ENCODE data around the gene FBXO5.

FBXO5 gene

DNA sequence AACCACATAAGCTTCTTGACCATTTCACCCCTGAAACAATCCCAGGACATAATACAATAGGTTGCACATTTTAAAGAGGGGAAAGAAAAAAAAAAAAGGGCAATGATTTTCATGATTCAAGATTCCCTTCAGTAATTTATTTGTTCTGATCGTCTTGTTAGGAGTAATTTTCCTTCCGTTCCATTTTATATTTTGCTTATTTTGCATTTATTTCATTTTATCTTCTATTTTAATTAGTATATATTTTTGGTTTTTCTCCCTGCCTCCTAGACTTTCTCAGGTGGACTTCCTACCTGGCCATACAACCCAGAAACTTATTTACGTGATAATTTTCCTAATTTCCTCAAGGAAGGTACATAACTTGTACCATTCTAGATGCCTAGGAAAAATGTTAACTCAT lies 32.6 kb downstream of the FBXO5 start:
- DNase-seq (ENCODE audit: low spot score): no peak

DNA sequence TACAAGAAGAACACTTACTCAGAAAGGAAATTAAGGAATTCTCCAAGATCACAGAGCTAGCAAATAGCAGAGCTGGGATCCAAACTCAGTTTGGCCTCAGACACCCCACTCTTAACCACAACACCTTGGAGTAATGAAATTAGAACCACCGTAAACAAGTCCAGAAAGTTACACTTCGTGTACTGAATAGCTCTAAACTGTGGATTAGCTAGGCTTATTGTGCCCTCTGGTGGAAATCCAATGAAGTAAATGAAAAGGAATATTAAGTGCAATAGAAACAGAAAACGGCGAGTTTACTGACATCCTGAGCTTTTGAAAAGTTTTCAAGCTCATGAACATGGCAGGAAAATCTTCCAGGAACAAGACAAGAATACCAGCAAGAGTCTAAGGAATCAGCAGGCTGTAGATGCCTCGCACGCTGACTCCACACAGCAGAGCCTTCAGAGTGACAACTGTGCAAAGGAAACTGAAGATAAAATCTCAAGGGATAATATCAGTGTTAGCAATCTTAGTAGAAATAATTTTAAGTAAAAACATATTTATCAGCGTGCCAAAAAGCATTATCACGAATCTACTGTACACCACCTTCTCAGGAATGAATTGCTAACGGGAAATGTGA lies 34.6 kb downstream of the FBXO5 start:
- DNase-seq (ENCODE audit: low spot score): peak; percentile 29

DNA sequence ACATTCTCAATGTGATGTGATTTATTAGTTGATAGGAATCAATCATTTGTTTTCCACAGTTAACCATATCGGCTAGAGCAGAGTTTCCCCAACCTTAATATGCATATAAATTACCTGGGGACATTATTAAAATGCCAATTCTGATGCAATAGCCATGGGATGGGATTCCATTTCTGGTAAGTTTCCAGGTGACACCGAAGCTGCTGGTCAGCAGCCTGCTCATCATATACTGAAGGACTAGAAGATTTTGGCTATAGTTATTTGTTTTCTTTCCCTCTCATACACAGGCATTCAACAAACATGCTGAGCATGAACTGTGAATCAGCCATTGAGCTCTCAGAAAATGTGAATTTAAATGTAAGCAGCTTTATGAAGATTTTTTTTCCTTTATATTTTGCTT lies 35.8 kb downstream of the FBXO5 start:
- no peak for DNase-seq (ENCODE audit: low spot score)

DNA sequence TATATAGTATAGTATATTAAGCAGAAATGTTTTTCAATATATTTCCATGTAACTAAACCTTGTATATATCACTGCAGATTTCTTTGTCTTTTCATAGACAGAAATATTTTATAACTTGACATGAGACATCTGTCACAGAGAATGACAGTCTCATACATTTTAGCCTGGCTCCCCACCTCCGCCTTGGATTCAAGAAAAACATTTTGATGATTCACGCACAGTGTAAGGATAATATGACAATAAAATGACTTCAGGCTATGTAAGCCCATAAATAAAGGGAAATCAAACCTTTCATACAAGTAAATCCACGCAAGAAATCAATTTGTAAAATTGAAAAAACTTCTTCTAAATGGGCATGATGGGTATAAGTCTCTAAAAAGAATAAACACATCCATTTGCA lies 36.4 kb downstream of the FBXO5 start:
- no peak for DNase-seq (ENCODE audit: low spot score)

DNA sequence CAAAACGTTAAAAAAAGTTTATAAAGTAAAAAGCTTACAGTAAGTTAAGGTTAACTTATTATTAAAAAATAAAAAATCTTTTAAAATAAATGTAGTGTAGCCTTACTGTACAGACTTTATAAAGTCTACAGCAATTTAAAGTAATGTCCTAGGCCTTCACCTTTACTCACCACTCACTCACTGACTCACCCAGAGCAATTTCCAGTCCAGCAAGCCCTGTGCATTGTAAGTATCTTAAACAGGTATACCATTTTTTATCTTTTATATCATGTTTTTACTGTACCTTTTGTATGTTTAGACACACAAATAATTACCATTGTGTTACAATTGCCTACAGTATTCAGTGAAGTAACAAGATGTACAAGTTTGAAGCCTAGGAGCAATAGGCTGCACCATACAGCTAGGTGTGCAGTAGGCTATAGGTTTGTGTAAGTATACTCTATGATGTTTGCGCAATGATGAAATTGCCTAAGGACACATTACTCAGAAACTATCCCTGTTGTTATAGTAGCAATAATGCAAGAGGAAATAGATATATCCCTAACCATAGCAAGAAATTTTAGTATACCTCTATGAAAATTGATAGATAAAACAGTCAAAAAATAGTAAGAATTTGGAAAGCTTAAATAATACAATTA lies 39.5 kb downstream of the FBXO5 start:
- DNase-seq (ENCODE audit: low spot score): no peak

DNA sequence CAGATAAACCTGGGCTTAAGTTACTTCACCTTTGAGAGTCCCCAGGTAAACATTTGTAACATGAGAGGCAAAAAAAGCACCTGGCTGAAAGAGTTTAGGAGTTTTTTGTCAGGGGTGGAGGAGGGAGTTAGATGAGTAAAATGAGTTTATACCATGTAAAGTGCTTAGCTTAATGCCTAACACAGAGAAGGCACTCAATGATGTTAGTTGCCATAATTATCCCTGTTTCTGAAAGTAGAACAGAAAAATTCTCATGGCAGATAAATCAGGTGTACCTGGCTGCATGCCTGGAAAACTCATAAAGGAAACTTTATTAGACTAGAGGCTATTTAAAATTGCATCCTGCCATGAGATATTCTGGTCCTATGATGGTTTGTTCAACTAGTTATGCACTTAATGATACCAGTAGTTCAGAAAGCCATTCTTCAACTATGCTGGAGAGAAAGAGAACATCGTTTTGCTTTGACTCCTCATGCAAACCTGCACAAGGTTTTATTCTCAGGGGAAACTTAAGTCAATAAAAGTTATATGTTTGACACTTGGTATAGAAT lies 40.4 kb downstream of the FBXO5 start:
- DNase-seq (ENCODE audit: low spot score): no peak

DNA sequence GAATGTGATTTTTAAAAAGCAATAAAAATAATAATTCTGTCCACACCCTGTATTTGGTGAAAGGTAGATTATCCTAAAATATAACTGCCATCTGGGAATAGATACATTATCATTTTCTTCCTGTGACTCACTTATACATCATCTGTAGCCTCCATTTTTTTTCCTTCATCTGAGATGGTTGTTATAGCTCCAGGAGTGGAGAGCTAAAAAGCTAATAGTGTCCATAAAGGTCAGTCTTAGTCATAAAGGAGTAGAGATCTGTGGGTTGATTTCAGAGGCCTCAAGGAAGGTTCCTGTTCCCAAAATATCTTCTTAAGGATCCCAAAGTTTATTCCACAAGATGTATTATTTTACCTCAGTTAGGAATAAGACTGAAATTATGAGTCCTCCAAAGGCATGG lies 41.1 kb downstream of the FBXO5 start:
- no peak for DNase-seq (ENCODE audit: low spot score)

DNA sequence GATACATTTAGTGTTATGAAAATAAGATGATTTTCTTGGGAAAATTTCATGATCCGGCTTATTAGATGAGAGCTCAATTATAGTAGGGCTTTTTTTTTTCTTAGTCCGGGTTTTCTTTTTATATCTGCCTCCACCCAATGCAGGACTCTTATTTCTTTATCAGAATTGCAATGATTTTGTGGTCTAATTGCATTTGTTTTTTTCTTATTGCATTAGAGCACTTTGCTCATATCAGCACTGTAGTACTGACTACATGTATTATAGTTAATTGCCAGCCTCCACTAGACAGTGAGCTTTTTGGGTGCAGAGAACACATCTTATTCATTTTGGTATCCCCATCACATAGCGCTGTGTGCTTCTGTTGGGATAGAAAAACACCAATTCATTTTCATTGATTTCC lies 50.0 kb downstream of the FBXO5 start:
- DNase-seq (ENCODE audit: low spot score): no peak

DNA sequence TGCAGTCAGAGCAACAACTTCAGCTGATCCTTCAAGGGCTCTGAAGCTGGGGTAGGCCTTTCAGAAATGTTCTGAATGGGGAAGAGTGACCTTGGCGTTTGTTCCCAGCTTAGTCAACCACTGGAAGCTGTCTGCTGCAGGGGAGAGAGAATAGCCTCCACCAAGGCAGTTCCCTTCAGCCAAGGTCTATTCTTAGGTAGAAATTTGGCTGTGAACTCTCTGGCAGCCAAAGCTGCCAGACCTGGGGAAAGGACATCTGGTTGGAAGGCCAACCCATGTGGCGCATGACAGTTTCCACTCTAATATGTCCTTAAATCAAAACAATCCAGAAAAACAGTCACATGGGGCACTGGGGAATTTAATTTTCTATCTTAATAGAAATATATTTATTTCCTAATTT lies 60.1 kb downstream of the FBXO5 start:
- no peak for DNase-seq (ENCODE audit: low spot score)

Measured in D341Med (cell line).